Tibial nerve (tissue), 3 donors: ENCODE data around the gene SCOC.

Source experiments
- CTCF ChIP-seq, 5 experiments: fragments of 200-600 bp in 3 of 5; fragments of 450-650 bp in 2 of 5; sonication (generic) in 3 of 5; IDR thresholded peaks; one replicate each; pipeline ENCODE4 v1.5.1; 2016 to 2019; ENCODE audit warnings: antibody characterized with exemption in 5 of 5, mild to moderate bottlenecking in 3 of 5, moderate library complexity in 2 of 5
- POLR2A ChIP-seq, 2 donors: fragments of 450-650 bp; IDR thresholded peaks; one replicate each; pipeline ENCODE4 v1.6.1; 2017; ENCODE audit warnings: antibody characterized with exemption in 2 of 2, mild to moderate bottlenecking in 2 of 2, moderate library complexity in 2 of 2

GRCh38 chr4:140423106-140423505 lies 49.7 kb downstream of the SCOC start:
- TF ChIP-seq CTCF (IDR thresholded peaks at IDR 0.05): no peak
- no peak for TF ChIP-seq POLR2A (IDR thresholded peaks at IDR 0.05)
